IPS-15b (cell line): ENCODE results near the gene UMPS.
"Not testable (repeated sequence)": the region's sequence is repeated elsewhere in the genome, so short reads cannot be mapped to it uniquely, and the experiment has no call there.

Experiments
- H3K27me3 ChIP-seq: one replicate; pipeline ENCODE4 v1.6.1; 2013; ENCODE audit warnings: low read length; ENCODE audit not compliant: control insufficient read depth, insufficient read depth
- H3K36me3 ChIP-seq: one replicate; pipeline ENCODE4 v1.6.1; 2013; ENCODE audit warnings: low read length; ENCODE audit not compliant: control insufficient read depth, insufficient read depth
- H3K4me1 ChIP-seq: one replicate; pipeline ENCODE4 v1.6.1; 2013; ENCODE audit warnings: mild to moderate bottlenecking, low read length; ENCODE audit not compliant: control insufficient read depth, insufficient read depth
- H3K4me3 ChIP-seq: one replicate; pipeline ENCODE4 v1.5.1; 2013; ENCODE audit warnings: low read depth, low read length
- H3K9ac ChIP-seq: one replicate; pipeline ENCODE4 v1.6.1; 2013; ENCODE audit warnings: low read depth, mild to moderate bottlenecking, low read length
- H3K9me3 ChIP-seq: one replicate; pipeline ENCODE4 v1.6.1; 2013; ENCODE audit warnings: mild to moderate bottlenecking, low read length; ENCODE audit not compliant: control insufficient read depth, insufficient read depth

UMPS gene

GRCh38 chr3:124696006-124696405, 34.2 kb upstream of the UMPS start:
- Histone ChIP-seq H3K4me1 (no peaks in the 10 kb centered on the region), H3K9ac (no peak overlapping the region), H3K36me3 (no peaks in the 10 kb centered on the region), H3K9me3 (no peaks in the 10 kb centered on the region), H3K27me3 (no peaks in the 10 kb centered on the region), H3K4me3 (no peak overlapping the region)

- no peaks in the 10 kb centered on the region for H3K4me1 ChIP-seq
- H3K9me3 ChIP-seq, result no peaks in the 10 kb centered on the region
Measured at GRCh38 chr3:124697302-124697701, 33.0 kb upstream of the UMPS start.

GRCh38 chr3:124698030-124698770, 32.1 kb upstream of the UMPS start:
- Histone ChIP-seq H3K9ac (no peak overlapping the region), H3K4me1 (no peaks in the 10 kb centered on the region), H3K9me3 (no peaks in the 10 kb centered on the region), H3K27me3 (no peaks in the 10 kb centered on the region), H3K4me3 (no peak overlapping the region), H3K36me3 (no peaks in the 10 kb centered on the region)

More at GRCh38 chr3:124697302-124697701, 33.0 kb upstream of the UMPS start:
- H3K27me3 ChIP-seq, result no peaks in the 10 kb centered on the region
- no peak overlapping the region for H3K9ac ChIP-seq
- H3K36me3 ChIP-seq, result no peaks in the 10 kb centered on the region
- no peak overlapping the region for H3K4me3 ChIP-seq

GRCh38 chr3:124699051-124699450, 31.2 kb upstream of the UMPS start:
- Histone ChIP-seq H3K36me3 (no peaks in the 10 kb centered on the region), H3K27me3 (no peaks in the 10 kb centered on the region), H3K9me3 (no peaks in the 10 kb centered on the region), H3K9ac (no peak overlapping the region), H3K4me1 (no peaks in the 10 kb centered on the region), H3K4me3 (no peak overlapping the region)

GRCh38 chr3:124699686-124700396, 30.4 kb upstream of the UMPS start:
- no peaks in the 10 kb centered on the region for H3K4me1 ChIP-seq
- H3K9me3 ChIP-seq, result no peaks in the 10 kb centered on the region
- H3K4me3 ChIP-seq, result no peak overlapping the region
- no peak overlapping the region for H3K9ac ChIP-seq
- H3K27me3 ChIP-seq, result no peaks in the 10 kb centered on the region
- no peaks in the 10 kb centered on the region for H3K36me3 ChIP-seq

- Histone ChIP-seq H3K9me3 (no peaks in the 10 kb centered on the region), H3K27me3 (no peaks in the 10 kb centered on the region), H3K9ac (no peak overlapping the region), H3K4me3 (no peak overlapping the region), H3K36me3 (no peaks in the 10 kb centered on the region), H3K4me1 (no peaks in the 10 kb centered on the region)
Measured at GRCh38 chr3:124700880-124701684, 29.2 kb upstream of the UMPS start.

GRCh38 chr3:124701687-124702086, 28.6 kb upstream of the UMPS start:
- no peaks in the 10 kb centered on the region for H3K27me3 ChIP-seq
- H3K9ac ChIP-seq, result no peak overlapping the region
- no peaks in the 10 kb centered on the region for H3K36me3 ChIP-seq
- no peaks in the 10 kb centered on the region for H3K9me3 ChIP-seq
- no peak overlapping the region for H3K4me3 ChIP-seq
- no peaks in the 10 kb centered on the region for H3K4me1 ChIP-seq

- H3K4me3 ChIP-seq, result no peak overlapping the region
- H3K27me3 ChIP-seq, result no peaks in the 10 kb centered on the region
- no peaks in the 10 kb centered on the region for H3K9me3 ChIP-seq
- no peaks in the 10 kb centered on the region for H3K36me3 ChIP-seq
- peaks cover 6% of the 10 kb centered on the region for H3K4me1 ChIP-seq
- no peak overlapping the region for H3K9ac ChIP-seq
Measured at GRCh38 chr3:124702950-124703349, 27.3 kb upstream of the UMPS start.

- H3K4me1 ChIP-seq, result peaks cover 8% of the 10 kb centered on the region
- no peak overlapping the region for H3K4me3 ChIP-seq
- no peak overlapping the region for H3K9ac ChIP-seq
- H3K9me3 ChIP-seq, result no peaks in the 10 kb centered on the region
- H3K36me3 ChIP-seq, result no peaks in the 10 kb centered on the region
- H3K27me3 ChIP-seq, result no peaks in the 10 kb centered on the region
Measured at GRCh38 chr3:124705552-124705951, 24.7 kb upstream of the UMPS start.

GRCh38 chr3:124707223-124707622, 23.0 kb upstream of the UMPS start:
- not testable (repeated sequence) for H3K4me1 ChIP-seq, H3K9ac ChIP-seq, H3K4me3 ChIP-seq, H3K27me3 ChIP-seq, H3K9me3 ChIP-seq, H3K36me3 ChIP-seq

GRCh38 chr3:124707656-124708062, 22.6 kb upstream of the UMPS start:
- no peak overlapping the region for H3K4me3 ChIP-seq
- H3K27me3 ChIP-seq, result no peaks in the 10 kb centered on the region
- no peak overlapping the region for H3K9ac ChIP-seq
- H3K36me3 ChIP-seq, result no peaks in the 10 kb centered on the region
- no peaks in the 10 kb centered on the region for H3K9me3 ChIP-seq
- peaks cover 8% of the 10 kb centered on the region for H3K4me1 ChIP-seq
